ENCODE results near the gene MAP3K7CL. TPM values are rescaled to one million over a fixed set of nuclear protein-coding genes. Genes with fewer than 3 reads are reported as not detected.
"Not testable (repeated sequence)": the region's sequence is repeated elsewhere in the genome, so short reads cannot be mapped to it uniquely, and the experiment has no call there.

MAP3K7CL gene
- total RNA-seq, 1 experiment from 2014 or later: 44.1 TPM

GRCh38 chr21:29166853-29167252 is 36.4 kb downstream of the MAP3K7CL start:
- DNase-seq (ENCODE audit: low read depth): no peak

GRCh38 chr21:29167481-29167880 is 37.0 kb downstream of the MAP3K7CL start:
- DNase-seq (ENCODE audit: low read depth): not testable (repeated sequence)

GRCh38 chr21:29168891-29169315 is 38.5 kb downstream of the MAP3K7CL start:
- no peak for DNase-seq (ENCODE audit: low read depth)

GRCh38 chr21:29170944-29171343 is 40.5 kb downstream of the MAP3K7CL start:
- no peak for DNase-seq (ENCODE audit: low read depth)

GRCh38 chr21:29172282-29172681 is 41.8 kb downstream of the MAP3K7CL start:
- no peak for DNase-seq (ENCODE audit: low read depth)

- no peak for DNase-seq (ENCODE audit: low read depth)
Observed at GRCh38 chr21:29174607-29175013, 44.2 kb downstream of the MAP3K7CL start.

- DNase-seq (ENCODE audit: low read depth): peak; percentile 65
Observed at GRCh38 chr21:29175408-29176134, 45.1 kb downstream of the MAP3K7CL start.

- DNase-seq (ENCODE audit: low read depth): no peak
Observed at GRCh38 chr21:29176471-29177120, 46.2 kb downstream of the MAP3K7CL start.

- DNase-seq (ENCODE audit: low read depth): no peak
Observed at GRCh38 chr21:29177800-29178199, 47.4 kb downstream of the MAP3K7CL start.

- DNase-seq (ENCODE audit: low read depth): no peak
Observed at GRCh38 chr21:29178926-29179325, 48.5 kb downstream of the MAP3K7CL start.

- no peak for DNase-seq (ENCODE audit: low read depth)
Observed at GRCh38 chr21:29179503-29179902, 49.1 kb downstream of the MAP3K7CL start.

GRCh38 chr21:29181799-29182470 is 51.5 kb downstream of the MAP3K7CL start:
- peak; percentile 85 for DNase-seq (ENCODE audit: low read depth)

- DNase-seq (ENCODE audit: low read depth): no peak
Observed at GRCh38 chr21:29182691-29183092, 52.2 kb downstream of the MAP3K7CL start.

GRCh38 chr21:29184037-29184436 is 53.6 kb downstream of the MAP3K7CL start:
- DNase-seq (ENCODE audit: low read depth): no peak

- DNase-seq (ENCODE audit: low read depth): no peak
Observed at GRCh38 chr21:29185172-29185571, 54.7 kb downstream of the MAP3K7CL start.

- DNase-seq (ENCODE audit: low read depth): no peak
Observed at GRCh38 chr21:29185633-29186032, 55.2 kb downstream of the MAP3K7CL start.

GRCh38 chr21:29186246-29186645 is 55.8 kb downstream of the MAP3K7CL start:
- no peak for DNase-seq (ENCODE audit: low read depth)

GRCh38 chr21:29187944-29188343 is 57.5 kb downstream of the MAP3K7CL start:
- peak; percentile 74 for DNase-seq (ENCODE audit: low read depth)

GRCh38 chr21:29189353-29189752 is 58.9 kb downstream of the MAP3K7CL start:
- no peak for DNase-seq (ENCODE audit: low read depth)

GRCh38 chr21:29190923-29191331 is 60.5 kb downstream of the MAP3K7CL start:
- DNase-seq (ENCODE audit: low read depth): peak; percentile 64

- DNase-seq (ENCODE audit: low read depth): no peak
Observed at GRCh38 chr21:29193072-29193471, 62.6 kb downstream of the MAP3K7CL start.

GRCh38 chr21:29193901-29194300 is 63.5 kb downstream of the MAP3K7CL start:
- no peak for DNase-seq (ENCODE audit: low read depth)

GRCh38 chr21:29194342-29194741 is 63.9 kb downstream of the MAP3K7CL start:
- no peak for DNase-seq (ENCODE audit: low read depth)
